CD1c-positive myeloid dendritic cell (primary cell): ENCODE results near the gene SMG6.

Experiments used
- DNase-seq: peaks from one replicate; pipeline ENCODE4 v3.0.0-alpha.2; 2016; ENCODE audit errors: extremely low spot score

SMG6 gene

GRCh38 chr17:2235265-2235664, 68.3 kb downstream of the SMG6 start:
- no peak for DNase-seq

GRCh38 chr17:2233441-2233947, 70.1 kb downstream of the SMG6 start:
- DNase-seq, result no peak

- DNase-seq, result no peak
These were observed 71.3 kb downstream of the SMG6 start for GRCh38 chr17:2232244-2232638.

- DNase-seq, result no peak
These were observed 72.7 kb downstream of the SMG6 start for GRCh38 chr17:2230877-2231276.

GRCh38 chr17:2227025-2227699, 76.4 kb downstream of the SMG6 start:
- DNase-seq, result no peak

GRCh38 chr17:2223617-2223927, 80.0 kb downstream of the SMG6 start:
- DNase-seq, result no peak

GRCh38 chr17:2222901-2223616, 80.5 kb downstream of the SMG6 start:
- no peak for DNase-seq

GRCh38 chr17:2222301-2222700, 81.3 kb downstream of the SMG6 start:
- no peak for DNase-seq

- no peak for DNase-seq
These were observed 85.2 kb downstream of the SMG6 start for GRCh38 chr17:2218426-2218825.

- peak; percentile 60 for DNase-seq
These were observed 87.8 kb downstream of the SMG6 start for GRCh38 chr17:2215616-2216364.

GRCh38 chr17:2214929-2215615, 88.5 kb downstream of the SMG6 start:
- no peak for DNase-seq

GRCh38 chr17:2214047-2214928, 89.3 kb downstream of the SMG6 start:
- DNase-seq, result peak; percentile 73

GRCh38 chr17:2213291-2213960, 90.2 kb downstream of the SMG6 start:
- no peak for DNase-seq

GRCh38 chr17:2212400-2212981, 91.1 kb downstream of the SMG6 start:
- no peak for DNase-seq

- DNase-seq, result no peak
These were observed 91.8 kb downstream of the SMG6 start for GRCh38 chr17:2211661-2212399.

GRCh38 chr17:2210726-2211125, 92.9 kb downstream of the SMG6 start:
- no peak for DNase-seq

- no peak for DNase-seq
These were observed 95.6 kb downstream of the SMG6 start for GRCh38 chr17:2207815-2208515.

GRCh38 chr17:2204393-2204792, 99.2 kb downstream of the SMG6 start:
- DNase-seq, result no peak

GRCh38 chr17:2203818-2204217, 99.8 kb downstream of the SMG6 start:
- DNase-seq, result no peak
